Stimulated activated CD4-positive, alpha-beta T cell treated with anti-CD3 and anti-CD28 coated beads, TNF-alpha, amount 100 ng/mL, for 4 hours (primary cell): ENCODE measurements around the gene CRIP3.

ENCODE experiments used
- DNase-seq, 3 experiments: peaks; one replicate each; pipeline ENCODE4 v3.0.0-alpha.2; 2020; ENCODE audit warnings: low read depth in 3 of 3

The CRIP3 gene

DNA sequence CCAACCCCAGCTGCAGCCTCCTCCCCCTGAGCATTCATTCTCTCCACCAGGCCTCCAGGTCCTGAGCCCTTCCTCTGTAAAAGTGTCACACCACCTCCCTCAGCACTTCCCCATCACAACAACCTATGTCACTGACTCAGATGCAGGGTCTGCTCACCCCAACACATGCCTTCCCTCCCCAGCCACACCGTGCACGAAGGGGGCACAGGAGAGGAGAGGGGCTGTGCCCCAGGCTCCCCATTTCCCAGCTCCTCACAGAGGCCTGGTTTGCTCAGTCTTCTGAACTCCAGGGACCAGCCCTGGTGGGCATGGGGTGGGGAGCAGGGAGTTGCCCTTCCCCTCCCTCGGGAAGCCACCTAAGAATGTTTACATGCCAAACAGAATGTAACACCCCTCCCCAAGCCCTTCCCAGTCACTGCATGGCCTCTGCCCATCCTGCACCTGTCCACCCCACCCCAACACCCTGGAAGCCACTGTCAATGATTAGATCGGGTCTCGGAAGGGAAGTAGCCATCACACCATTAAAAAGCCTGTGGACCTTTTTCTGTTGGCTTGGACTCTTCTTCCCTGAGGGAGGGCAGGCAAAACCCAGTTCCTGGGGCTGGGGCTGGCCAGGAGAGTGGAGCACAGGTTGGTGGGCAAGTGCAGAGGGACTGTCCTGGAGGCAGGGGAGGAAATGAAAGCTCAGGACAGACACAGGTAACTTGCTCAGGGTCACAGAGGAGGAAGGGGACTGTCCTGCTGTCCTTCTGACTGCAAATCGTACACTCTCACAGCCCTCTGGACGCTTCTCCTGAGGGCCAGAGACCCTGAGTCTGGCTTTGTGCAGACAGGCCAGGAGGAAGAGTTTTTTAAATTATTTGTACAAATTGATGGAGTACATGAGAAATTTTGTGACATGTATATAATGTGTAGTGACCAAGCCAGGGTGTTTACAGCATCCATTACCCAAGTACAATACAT is 20.6 kb downstream of the CRIP3 start:
- no peak for DNase-seq

DNA sequence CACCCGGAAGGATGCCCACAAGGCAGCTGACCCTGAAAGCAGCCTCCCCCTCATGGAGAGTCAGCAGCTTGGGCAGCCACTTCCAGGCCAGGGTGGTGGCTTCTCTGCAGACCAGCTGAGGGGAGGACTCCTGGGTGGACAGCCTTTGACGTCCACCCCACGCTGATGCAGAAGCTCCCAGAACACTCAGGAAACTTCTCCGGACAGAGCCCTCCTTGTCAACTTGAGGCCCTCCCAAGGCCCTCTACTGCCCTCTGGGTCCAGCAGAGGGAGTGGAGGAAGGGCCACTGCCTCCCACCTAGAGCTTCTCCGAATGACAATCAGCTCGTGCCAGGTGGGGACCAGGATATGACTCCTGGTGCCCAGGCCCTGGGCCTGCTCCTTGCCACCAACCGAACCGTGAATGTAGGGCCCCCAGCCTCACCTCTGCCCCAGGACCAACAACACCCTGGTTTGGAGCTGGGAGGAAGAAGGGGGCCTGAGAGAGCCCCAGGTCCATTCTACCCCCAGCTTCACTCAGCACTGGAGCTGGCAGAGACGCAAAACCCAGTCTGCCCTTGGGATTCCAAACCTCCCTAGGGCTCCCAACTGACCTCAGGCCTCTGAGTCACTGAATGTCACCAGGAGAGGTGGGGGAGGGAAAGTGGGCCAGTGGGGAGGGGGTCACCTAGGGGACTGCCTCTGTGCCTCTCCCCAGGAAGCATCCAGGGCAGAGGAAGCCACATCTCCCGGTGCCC is 21.5 kb downstream of the CRIP3 start:
- no peak for DNase-seq

- DNase-seq, result no peak
Observed at GRCh38 chr6:43286456-43286979, 22.1 kb downstream of the CRIP3 start.

- DNase-seq, result no peak
Observed at GRCh38 chr6:43285832-43286231, 22.8 kb downstream of the CRIP3 start.

GRCh38 chr6:43284991-43285781 is 23.4 kb downstream of the CRIP3 start:
- no peak for DNase-seq

GRCh38 chr6:43283905-43284304 is 24.7 kb downstream of the CRIP3 start:
- DNase-seq, result no peak

GRCh38 chr6:43283514-43283901 is 25.1 kb downstream of the CRIP3 start:
- DNase-seq, result no peak

DNA sequence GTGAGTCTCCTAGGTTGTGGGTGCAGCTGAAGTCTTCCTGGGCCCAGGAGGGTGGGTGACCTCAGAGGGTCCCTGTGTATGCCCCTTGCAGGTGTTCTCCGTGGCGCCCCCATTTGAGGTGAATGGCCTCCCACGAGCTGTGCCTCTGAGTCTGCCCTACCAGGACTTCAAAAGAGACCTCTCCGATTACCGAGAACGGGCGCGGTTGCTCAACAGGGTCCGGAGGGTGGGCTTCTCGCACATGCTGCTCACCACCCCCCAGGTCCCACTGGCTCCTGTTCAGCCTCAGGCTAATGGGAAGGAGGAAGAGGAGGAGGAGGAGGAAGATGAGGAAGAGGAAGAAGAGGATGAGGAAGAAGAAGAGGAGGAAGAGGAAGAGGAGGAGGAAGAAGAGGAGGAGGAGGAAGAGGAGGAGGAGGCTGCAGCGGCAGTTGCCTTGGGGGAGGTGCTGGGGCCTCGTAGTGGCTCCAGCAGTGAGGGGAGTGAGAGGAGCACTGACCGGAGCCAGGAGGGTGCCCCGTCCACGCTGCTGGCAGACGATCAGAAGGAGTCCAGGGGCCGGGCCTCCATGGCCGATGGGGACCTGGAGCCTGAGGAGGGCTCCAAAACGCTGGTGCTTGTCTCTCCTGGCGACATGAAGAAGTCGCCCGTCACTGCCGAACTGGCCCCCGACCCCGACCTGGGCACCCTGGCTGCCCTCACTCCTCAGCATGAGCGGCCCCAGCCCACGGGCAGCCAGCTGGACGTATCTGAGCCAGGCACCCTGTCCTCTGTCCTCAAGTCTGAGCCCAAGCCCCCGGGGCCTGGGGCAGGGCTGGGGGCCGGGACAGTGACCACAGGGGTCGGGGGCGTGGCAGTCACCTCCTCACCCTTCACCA is 25.8 kb downstream of the CRIP3 start:
- no peak for DNase-seq

DNA sequence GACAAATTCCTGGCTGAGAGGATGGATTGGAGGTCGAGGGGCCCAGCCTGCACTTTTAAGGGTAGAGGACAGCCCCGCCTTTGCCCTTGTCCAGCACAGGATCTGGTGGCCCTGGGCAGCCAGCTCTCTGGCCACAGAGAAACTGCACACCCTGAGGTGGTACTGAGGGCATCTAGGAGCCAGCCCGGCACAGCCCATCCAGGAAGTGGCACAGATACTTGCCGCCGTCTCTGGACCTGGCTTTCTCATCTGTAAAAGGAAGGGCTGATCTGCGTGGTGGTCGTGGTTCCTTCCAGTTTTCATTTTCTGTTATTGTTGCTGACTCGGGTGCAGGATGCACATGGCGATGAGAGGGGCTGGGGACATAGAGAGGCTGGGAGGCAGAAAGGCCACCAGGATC is 26.6 kb downstream of the CRIP3 start:
- no peak for DNase-seq

GRCh38 chr6:43280234-43280633 is 28.4 kb downstream of the CRIP3 start:
- DNase-seq, result no peak

GRCh38 chr6:43278524-43279078 is 30.0 kb downstream of the CRIP3 start:
- DNase-seq, result no peak

DNA sequence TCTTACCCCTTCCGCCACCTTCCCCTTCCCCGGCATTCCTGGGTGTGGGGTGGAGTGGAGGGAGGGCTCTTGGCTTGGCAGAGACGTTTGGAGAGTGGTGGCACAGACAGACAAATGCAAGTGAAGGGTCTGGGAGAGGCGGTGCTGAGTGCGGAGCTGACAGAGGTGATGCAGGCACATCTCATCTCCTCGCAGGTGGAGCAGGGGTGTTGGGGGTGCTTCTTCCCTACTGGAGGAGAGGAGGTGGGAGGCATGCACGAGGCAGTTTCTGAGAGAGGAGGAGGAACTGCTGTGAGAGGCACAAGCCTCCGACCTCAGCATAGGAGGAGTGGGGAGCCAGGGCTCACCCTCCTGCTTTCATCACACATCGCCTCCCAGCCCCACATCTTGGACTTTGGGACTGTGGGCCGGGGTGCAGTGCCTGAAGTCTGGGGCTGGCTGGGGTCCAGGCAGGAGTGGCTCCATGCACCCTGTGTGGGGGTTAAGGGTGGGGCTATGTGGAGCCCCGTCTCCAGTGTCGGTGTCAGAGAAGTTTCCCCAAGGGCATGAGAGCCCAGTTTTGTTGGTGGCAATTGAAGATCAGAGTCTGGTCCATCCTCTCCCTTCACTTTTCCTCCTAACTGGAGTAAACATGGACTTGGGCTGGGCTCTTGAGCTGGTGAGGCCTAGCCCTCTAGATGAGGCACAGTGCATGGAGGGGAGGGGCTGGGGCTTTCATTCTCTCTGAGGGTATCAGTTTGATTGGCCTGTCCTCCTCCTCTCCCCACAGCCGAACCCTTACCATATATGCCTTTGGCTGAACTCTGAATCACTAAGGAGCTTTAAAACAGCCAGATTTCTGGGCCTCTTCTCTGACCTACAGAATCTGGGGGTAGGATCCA is 30.7 kb downstream of the CRIP3 start:
- DNase-seq, result no peak

DNA sequence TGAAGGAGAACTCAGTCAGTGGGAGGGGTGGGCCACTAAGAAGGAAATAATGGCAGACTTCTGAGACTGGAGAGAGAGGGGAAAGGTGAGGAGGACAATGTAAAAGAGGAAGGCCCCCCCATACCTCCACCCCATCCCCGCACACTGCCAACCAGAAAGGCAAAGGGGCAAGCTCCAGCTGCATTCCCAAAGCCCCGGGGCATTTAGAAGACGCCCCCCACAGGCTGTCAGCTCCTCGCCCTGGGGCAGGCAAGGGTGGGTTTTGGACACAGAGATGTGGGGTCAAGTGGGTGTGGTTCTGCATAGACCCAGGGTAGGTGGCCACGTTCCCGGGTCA is 31.4 kb downstream of the CRIP3 start:
- no peak for DNase-seq

GRCh38 chr6:43276577-43277305 is 31.9 kb downstream of the CRIP3 start:
- DNase-seq, result no peak

DNA sequence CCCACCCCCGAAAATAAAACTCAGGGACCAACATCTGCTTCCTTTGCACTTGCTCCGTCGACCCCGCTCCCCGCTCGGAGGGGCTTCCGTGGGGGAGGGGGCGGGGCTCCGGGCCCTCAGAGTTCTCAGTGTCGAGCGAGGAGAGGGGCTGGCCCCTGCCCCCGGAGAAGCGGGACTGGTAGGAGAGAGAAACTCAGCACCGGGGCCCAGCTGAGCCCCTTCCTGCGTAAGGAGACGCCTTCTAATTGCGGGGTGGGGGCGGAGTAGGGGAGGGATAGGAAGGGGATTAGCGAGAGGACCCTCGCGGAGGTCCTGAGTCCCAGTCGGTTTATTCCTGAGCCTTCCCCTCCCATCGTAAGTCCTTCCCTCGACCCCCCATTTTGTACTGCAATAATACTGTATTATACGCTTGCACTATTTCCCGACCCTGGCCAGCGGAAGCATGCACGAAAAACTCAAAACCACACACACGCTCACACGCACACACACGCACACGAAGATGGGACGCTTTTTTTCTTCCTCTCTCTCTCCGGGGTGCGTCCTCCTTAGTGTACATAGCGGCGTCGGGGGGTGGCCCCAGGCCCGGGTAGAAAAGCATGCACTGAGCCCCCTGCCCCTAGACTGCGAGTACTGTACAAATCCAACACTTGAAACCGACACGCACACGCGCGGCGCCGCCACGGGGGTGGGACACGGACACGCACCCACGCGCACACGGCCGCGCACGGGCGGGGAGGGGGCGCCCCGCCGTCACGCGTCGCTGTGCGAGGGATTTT is 32.6 kb downstream of the CRIP3 start:
- DNase-seq, result no peak

GRCh38 chr6:43274916-43275597 is 33.6 kb downstream of the CRIP3 start:
- DNase-seq, result peak in 1 of 3 experiments; percentile 20

DNA sequence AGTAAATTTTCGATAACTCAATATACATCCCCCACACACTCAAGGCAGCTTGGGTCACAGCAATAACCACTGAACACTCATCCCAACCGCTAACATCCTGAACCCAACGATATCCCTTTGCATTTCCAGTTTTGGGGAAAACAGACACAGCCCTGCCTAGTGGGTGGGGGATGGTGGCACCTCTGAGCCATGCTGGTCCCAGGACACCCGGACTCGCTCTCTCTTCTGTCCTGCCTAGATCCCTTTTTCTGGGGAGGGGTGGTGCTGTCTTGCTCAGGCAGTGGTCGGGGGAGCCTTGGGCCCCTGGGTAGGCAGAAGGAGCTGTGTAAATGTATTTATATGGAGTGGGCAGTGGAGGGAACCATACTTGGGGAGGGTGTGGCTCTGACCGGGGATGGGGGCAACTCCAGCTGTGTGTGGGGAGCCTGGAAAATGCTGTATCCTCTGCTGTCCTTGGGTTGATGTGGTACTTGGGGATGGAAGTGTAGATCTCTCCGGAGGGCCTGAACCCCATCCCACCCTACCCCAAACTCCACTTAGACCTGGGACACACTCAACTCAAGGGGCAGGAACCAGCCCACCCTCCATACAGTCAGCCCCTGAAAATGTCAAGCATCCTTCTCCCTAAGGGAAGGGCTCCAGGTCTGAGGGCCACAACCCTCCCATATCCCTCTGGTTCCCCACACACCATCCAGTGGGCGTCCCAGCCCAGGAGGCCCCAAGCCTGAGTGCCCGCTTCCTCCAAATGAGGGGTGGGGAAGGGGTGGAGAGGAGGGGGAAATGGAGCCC is 34.3 kb downstream of the CRIP3 start:
- no peak for DNase-seq
